ENCODE measurements around the gene ZCCHC7.
A peak's percentile ranks its signal among the peaks of the same experiment; 100 is the strongest.
"Not testable (repeated sequence)": the region's sequence is repeated elsewhere in the genome, so short reads cannot be mapped to it uniquely, and the experiment has no call there.

ZCCHC7 gene

DNA sequence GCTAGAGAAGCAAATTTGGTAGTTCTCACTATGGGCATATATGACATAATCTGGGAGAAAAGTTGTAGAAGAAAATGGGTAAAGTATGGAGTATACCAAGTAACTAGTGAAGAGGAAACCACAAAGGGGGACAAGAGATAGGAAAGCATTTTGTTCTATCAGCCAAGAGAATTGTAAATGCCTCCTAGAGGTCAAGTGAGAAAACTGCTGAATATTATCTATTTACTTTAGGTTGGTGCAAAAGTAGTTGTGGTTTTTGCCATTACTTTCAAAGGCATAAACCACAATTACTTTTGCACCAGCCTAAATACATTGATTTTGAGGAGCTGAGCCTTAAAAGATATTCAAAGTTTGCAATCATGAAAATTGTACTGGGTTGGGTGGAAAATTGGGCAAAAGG, 175.4 kb downstream of the ZCCHC7 start:
- no peak overlapping the region for H3K4me3 ChIP-seq (ENCODE audit: low read depth, low read length)
- in situ Hi-C loops (cut with HindIII; ENCODE audit: low pct_ligation_motif_present, low sequenced_read_pairs): no loop called here
- H3K27ac ChIP-seq: no peak overlapping the region
- no peaks in the 10 kb centered on the region for H3K36me3 ChIP-seq (replicated peaks)
- TF ChIP-seq, protein P1, sequence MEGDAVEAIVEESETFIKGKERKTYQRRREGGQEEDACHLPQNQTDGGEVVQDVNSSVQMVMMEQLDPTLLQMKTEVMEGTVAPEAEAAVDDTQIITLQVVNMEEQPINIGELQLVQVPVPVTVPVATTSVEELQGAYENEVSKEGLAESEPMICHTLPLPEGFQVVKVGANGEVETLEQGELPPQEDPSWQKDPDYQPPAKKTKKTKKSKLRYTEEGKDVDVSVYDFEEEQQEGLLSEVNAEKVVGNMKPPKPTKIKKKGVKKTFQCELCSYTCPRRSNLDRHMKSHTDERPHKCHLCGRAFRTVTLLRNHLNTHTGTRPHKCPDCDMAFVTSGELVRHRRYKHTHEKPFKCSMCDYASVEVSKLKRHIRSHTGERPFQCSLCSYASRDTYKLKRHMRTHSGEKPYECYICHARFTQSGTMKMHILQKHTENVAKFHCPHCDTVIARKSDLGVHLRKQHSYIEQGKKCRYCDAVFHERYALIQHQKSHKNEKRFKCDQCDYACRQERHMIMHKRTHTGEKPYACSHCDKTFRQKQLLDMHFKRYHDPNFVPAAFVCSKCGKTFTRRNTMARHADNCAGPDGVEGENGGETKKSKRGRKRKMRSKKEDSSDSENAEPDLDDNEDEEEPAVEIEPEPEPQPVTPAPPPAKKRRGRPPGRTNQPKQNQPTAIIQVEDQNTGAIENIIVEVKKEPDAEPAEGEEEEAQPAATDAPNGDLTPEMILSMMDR (IDR thresholded peaks at IDR 0.05; ENCODE audit: low read depth, low read length, missing control alignments): peak; percentile 27
- DNase-seq: no peak
- H3K27me3 ChIP-seq (replicated peaks): no peaks in the 10 kb centered on the region

DNA sequence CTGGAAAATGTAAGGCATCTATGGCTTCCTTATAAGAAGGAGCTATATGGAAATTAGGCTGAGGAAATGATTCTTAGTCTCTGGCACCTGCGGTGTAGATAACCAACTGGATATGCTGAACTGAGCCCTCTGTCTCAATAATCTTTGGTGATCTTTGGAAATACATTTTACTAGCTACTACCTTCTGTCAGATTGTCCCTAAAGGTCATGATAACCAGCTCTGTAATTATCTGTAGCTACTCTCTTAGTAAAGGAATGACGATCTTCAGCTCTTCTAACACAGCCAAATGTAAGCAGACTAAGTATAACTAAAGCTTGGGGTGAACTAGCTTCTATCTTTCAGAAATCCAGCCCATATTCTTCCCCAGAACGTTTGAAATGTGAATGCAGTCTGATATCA, 177.2 kb downstream of the ZCCHC7 start:
- no peaks in the 10 kb centered on the region for H3K27me3 ChIP-seq (replicated peaks)
- DNase-seq: no peak
- TF ChIP-seq, protein P1 (IDR thresholded peaks at IDR 0.05; ENCODE audit: low read depth, low read length, missing control alignments): no peak
- H3K4me3 ChIP-seq (ENCODE audit: low read depth, low read length): no peak overlapping the region
- H3K36me3 ChIP-seq (replicated peaks): no peaks in the 10 kb centered on the region
- in situ Hi-C loops (cut with HindIII; ENCODE audit: low pct_ligation_motif_present, low sequenced_read_pairs): no loop called here
- no peak overlapping the region for H3K27ac ChIP-seq

DNA sequence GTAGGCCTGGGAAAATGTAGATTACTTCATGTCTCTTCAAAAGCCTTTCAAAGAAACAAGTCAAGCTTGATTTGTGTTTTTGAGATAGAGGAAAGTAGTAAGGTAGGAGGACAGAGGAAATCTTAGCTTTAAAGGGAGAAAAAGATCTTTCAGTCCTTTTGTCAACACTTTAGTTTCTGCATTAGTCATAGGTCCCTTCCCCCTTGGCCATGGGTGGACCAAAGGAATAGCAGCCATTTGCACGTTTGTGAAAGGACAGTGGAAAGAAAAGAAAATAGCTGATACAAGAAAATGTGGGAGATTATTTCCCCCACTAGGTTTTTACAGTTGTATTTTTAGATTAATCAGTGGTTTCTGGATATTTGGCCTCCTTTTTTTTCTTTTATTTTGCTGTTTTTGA, 180.2 kb downstream of the ZCCHC7 start:
- no peak for DNase-seq
- in situ Hi-C loops (cut with HindIII; ENCODE audit: low pct_ligation_motif_present, low sequenced_read_pairs): no loop called here
- Histone ChIP-seq H3K27ac (no peak overlapping the region), H3K4me3 (ENCODE audit: low read depth, low read length) (no peak overlapping the region), H3K27me3 (replicated peaks) (no peaks in the 10 kb centered on the region), H3K36me3 (replicated peaks) (peaks cover 2% of the 10 kb centered on the region)
- TF ChIP-seq, protein P1 (IDR thresholded peaks at IDR 0.05; ENCODE audit: low read depth, low read length, missing control alignments): no peak

DNA sequence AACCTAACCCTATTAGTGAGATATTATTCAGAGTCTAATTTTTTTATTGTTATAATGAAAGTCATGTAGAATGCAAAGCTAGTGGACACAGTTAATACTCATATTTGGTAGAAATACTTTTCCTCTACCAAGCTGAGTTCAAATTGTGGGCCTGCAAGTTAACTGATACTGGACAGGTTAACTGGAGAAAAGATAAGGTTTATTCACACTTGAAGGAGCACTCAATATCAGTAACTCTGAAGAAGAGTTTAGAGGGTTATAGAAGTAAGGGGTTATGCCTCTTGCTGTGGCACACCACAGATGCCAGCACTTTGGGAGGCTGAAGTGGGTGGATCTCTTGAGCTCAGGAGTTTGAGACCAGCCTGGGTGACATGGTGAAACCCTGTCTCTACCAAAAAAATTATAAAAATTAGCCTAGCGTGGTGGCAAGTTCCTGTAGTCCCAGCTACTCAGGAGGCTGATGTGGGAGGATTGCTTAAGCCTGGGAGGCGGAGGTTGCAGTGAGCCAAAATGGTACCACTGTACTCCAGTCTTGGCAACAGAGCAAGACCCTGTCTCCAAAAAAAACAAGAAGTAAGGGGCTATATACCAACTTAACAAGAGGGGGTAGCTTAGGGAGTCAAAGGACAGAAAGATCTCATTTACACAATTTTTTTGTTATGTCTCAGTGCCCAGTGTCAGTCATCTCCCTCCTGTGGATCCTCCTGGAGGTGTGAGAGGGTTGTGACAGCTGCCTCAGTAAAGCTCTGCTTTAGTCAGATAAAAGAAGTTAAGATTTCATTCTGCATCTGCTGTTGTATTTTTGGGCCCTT, 180.9 kb downstream of the ZCCHC7 start:
- DNase-seq: no peak
- H3K27me3 ChIP-seq (replicated peaks): no peaks in the 10 kb centered on the region
- H3K27ac ChIP-seq: no peak overlapping the region
- peaks cover 2% of the 10 kb centered on the region for H3K36me3 ChIP-seq (replicated peaks)
- TF ChIP-seq, protein P1 (IDR thresholded peaks at IDR 0.05; ENCODE audit: low read depth, low read length, missing control alignments): peak; percentile 13
- H3K4me3 ChIP-seq (ENCODE audit: low read depth, low read length): no peak overlapping the region
- in situ Hi-C loops (cut with HindIII; ENCODE audit: low pct_ligation_motif_present, low sequenced_read_pairs): no loop called here

DNA sequence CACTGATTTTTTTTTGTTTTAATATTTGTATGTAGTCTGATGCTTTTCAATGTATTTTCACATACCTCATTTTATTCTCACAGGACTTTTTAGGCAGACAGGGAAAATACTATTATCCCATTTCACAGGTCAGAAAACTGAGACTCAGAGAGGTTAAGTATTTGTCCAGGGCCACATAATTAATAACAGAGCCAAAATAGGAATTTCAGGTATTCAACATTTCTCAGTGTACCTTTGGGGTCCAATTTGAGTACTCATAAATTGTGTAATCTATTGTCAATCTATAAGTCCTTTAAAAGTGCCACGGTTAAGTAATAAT, 181.4 kb downstream of the ZCCHC7 start:
- Histone ChIP-seq H3K27me3 (replicated peaks) (no peaks in the 10 kb centered on the region), H3K36me3 (replicated peaks) (peaks cover 2% of the 10 kb centered on the region), H3K4me3 (ENCODE audit: low read depth, low read length) (no peak overlapping the region), H3K27ac (no peak overlapping the region)
- DNase-seq: no peak
- TF ChIP-seq, protein P1 (IDR thresholded peaks at IDR 0.05; ENCODE audit: low read depth, low read length, missing control alignments): no peak
- in situ Hi-C loops (cut with HindIII; ENCODE audit: low pct_ligation_motif_present, low sequenced_read_pairs): no loop called here

DNA sequence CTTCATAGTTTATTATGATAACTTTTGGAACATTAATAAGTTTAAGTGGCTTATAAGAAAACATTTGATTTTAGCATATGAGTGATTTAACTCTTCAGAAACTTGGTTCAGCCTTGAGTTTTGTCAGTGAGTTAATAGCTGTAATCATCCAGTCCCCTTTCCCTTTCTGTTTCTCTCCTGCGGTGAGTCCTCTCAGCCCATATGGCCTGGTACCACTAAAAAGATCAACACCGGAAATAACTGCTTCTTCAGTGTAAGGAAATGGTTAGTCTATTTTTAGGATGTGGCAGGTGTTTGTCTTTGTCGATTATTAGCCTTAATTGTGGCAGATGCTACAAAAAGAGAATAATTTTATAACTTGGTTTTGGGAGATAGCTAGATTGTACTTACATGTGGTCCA, 181.9 kb downstream of the ZCCHC7 start:
- Histone ChIP-seq H3K27ac (no peak overlapping the region), H3K27me3 (replicated peaks) (no peaks in the 10 kb centered on the region), H3K4me3 (ENCODE audit: low read depth, low read length) (no peak overlapping the region), H3K36me3 (replicated peaks) (peaks cover 2% of the 10 kb centered on the region)
- no peak for DNase-seq
- in situ Hi-C loops (cut with HindIII; ENCODE audit: low pct_ligation_motif_present, low sequenced_read_pairs): no loop called here
- TF ChIP-seq, protein P1 (IDR thresholded peaks at IDR 0.05; ENCODE audit: low read depth, low read length, missing control alignments): no peak

DNA sequence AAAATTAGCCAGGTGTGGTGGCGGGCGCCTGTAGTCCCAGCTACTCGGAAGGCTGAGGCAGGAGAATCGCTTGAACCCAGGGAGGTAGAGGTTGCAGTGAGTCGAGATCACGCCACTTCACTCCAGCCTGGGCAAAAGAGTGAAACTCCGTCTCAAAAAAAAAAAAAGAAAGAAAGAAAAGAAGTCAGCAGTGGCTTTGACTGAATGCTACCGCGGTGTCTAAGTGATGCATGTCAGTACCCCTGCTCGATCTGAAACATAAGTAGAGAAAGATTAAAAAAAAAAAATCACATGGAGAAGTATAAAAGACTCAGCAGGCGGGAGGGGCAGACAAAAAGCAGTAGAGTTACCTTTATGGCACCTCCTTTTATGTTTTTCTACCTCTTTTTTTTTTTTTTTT, 182.9 kb downstream of the ZCCHC7 start:
- H3K27ac ChIP-seq; DNase-seq; in situ Hi-C loops (cut with HindIII; ENCODE audit: low pct_ligation_motif_present, low sequenced_read_pairs); H3K36me3 ChIP-seq (replicated peaks); H3K4me3 ChIP-seq (ENCODE audit: low read depth, low read length); H3K27me3 ChIP-seq (replicated peaks): not testable (repeated sequence)

Measured in brain microvascular endothelial cell (primary cell).